Stomach (tissue), 4 donors: ENCODE data around the gene MIB1.

Experiments used
- CTCF ChIP-seq, 7 experiments: fragments of 450-650 bp in 4 of 7; fragments of 200-600 bp in 3 of 7; sonication (generic) in 3 of 7; IDR thresholded peaks; one replicate each; pipeline ENCODE4 v1.5.1; 2016 to 2019; ENCODE audit warnings: antibody characterized with exemption in 7 of 7, control low read depth in 2 of 7, mild to moderate bottlenecking in 1 of 7
- EP300 ChIP-seq: sonication (generic); formaldehyde crosslinking; IDR thresholded peaks from one replicate; pipeline ENCODE4 v1.6.1; 2017; ENCODE audit warnings: antibody characterized with exemption
- POLR2A ChIP-seq, 4 donors: fragments of 450-650 bp; IDR thresholded peaks; one replicate each; pipeline ENCODE4 v1.6.1; 2016; ENCODE audit warnings: antibody characterized with exemption in 4 of 4, control low read depth in 2 of 4, mild to moderate bottlenecking in 1 of 4, moderate library complexity in 1 of 4

GRCh38 chr18:21907451-21907850, 166.9 kb downstream of the MIB1 start:
- no peak for TF ChIP-seq CTCF (IDR thresholded peaks at IDR 0.05)
- no peak for TF ChIP-seq EP300
- no peak for TF ChIP-seq POLR2A (IDR thresholded peaks at IDR 0.05)
